ENCODE results near the gene PTGR2.
A peak's percentile ranks its signal among the peaks of the same experiment; 100 is the strongest.
"Not testable (repeated sequence)": the region's sequence is repeated elsewhere in the genome, so short reads cannot be mapped to it uniquely, and the experiment has no call there.

The PTGR2 gene

DNA sequence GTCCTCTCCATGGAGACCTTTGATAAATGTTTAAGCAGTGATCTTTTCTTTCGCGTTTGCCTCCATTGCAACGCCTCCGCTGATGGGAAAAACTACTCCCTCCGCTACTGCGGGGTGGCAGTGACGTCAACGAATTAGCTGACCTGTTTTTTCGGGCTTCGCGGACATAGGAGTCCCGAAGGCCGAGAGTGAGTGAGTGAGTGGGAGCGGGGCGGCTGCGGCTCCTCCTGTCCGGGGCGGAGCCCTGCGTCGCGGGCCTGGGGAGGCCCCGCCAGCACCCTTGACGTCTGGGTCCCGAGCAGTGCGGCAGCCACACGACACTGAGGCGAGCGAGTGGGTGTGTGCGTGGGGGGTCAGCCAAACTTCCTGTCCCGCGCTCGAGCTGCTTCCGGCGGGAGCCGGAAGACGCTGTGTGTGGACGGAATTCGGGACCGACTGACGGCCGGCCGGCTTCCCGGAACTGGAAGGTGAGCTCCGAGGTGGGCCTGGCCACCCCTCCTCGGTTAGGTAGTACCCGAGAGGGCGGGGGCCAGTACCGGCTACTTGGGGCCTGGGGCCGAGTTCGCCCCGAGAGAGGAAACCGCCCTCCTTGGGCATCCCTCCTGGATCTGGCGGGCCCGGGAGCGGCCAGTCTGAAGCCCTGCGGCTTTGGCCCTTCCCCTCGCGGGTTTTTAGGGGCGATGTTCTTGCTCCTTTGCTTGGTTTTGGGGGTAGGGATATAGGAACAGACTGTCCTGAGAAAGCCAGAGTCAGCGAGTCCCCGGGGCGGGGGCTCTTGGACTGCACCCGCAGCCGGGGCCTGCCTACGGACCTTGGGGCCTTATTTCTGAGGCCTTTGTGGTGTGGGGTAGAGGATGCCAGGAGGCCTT lies 35.1 kb downstream of the PTGR2 start, which contains the start of gene ZNF410:
Gene ZNF410, plus strand, starts transcription at position 411 of the 869 bp plus-strand sequence. CDS start 5,317 bp downstream, outside the sequence.
- peak; percentile 91 for DNase-seq (ENCODE audit: low read depth)

DNA sequence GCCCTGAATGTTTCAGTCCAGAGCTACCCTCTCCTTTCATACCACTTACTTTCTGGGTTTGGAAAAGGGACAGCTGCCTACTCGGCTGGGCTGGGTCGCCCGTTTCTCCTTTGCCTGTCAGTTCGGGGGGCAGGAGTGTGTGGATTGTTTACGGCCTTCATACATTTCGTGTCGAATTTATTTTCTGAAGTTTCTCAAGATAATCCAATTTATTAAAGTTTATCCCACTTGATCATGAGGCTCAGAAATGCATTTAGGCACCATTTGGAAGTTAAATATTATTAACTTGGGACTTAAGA lies 35.6 kb downstream of the PTGR2 start:
- no peak for DNase-seq (ENCODE audit: low read depth)

DNA sequence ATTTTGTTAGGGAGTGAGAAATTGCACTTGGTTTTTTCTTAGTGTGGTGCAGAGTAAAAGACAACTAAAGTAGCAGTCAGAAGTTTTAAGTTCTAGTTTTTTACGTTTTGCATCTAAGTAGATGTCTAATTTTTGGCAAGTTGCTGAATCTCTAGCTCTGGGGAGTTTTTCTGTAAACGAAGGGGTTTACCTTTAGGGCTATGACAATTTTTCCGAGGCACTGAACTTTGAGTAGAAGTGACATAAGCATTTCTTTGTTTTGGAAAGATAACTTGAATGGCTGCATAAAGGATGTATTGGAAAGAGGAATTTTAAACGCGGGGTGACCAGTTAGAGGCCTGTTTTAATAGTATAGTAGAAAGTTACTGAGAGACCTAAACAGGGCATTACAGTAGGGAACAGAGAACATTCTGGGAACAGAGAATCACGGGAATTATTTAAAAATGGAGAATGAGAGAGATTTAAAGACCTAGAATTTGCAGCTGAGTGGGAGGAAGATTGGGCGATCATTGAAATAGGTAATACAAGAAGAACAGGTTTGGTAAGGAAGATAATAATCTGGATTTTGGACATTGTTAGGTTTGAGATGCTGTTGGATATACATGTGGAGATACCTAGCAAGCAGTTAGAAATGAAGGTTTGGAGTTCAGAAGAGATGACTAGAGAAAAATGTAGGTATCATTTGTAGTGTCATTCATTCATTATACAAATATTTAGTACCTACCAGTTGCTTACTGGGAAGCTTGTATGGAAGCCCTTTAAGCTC lies 36.2 kb downstream of the PTGR2 start:
- DNase-seq (ENCODE audit: low read depth), result no peak

DNA sequence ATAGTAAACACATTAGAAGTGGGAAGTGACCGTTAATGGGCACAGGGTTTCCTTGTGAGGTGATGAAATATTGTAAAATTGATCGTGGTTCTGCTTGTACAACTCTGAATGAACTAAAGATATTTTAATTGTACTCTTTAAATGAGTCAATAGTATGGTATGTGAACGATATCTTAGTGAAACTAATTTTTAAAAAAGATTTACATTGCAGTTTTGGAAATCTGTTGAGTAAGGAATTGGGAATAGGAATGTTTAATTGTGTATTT lies 36.8 kb downstream of the PTGR2 start:
- no peak for DNase-seq (ENCODE audit: low read depth)

DNA sequence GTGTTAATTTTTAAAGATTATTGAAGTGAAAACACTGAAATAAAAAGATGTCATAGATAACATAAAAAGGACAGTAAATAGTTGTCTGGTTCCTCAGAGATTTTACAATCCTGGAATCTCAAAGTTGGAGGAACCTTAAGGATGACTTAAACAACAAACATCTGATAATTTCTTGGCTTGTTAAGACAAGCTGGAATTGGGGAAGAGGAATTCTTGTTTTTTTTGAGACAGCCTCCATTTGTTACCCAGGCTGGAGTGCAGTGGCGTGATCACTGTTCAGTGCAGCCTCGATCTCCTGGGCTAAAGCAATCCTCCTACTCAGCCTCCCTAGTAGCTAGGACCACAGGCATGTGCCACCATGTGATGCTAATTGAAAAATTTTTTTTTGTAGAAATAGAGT lies 37.3 kb downstream of the PTGR2 start:
- no peak for DNase-seq (ENCODE audit: low read depth)

DNA sequence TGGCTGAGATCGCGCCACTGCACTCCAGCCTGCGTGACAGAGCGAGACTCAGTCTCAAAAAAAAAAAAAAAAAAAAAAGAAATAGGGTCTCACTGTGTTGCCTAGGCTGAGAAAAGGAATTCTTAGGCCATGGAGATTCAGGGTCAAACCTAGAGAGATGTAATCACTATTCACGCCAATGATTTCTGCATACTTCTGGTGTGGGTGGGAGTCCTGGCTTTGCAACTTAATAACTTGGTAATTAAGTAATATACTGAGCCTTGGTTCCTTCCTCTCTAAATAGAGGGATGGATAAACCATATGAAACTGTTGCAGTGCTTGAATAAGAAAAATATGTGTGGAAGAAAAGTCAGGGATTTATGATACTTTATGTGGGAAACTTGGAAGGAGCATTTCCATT lies 37.7 kb downstream of the PTGR2 start:
- DNase-seq (ENCODE audit: low read depth), result no peak

DNA sequence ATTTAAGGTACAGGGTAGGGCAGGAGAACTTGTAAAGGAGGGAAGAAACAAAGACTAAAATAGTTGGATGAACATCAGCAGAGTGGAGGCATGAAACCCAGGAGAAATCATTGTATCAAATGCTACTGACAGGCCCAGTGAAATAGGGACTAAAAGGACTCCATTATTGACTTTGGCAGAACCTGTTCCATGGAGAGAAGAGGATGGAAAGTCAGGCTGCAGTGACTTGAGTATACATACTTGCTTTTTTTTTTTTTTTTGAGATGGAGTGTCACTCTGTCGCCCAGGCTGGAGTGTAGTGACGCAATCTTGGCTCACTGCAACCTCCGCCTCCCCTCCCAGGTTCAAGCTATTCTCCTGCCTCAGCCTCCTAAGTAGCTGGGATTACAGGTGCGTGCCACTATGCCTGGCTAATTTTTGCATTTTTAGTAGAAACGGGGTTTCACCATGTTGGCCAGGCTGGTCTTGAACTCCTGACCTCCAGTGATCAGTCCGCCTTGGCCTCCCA lies 42.6 kb downstream of the PTGR2 start:
- DNase-seq (ENCODE audit: low read depth), result not testable (repeated sequence)

DNA sequence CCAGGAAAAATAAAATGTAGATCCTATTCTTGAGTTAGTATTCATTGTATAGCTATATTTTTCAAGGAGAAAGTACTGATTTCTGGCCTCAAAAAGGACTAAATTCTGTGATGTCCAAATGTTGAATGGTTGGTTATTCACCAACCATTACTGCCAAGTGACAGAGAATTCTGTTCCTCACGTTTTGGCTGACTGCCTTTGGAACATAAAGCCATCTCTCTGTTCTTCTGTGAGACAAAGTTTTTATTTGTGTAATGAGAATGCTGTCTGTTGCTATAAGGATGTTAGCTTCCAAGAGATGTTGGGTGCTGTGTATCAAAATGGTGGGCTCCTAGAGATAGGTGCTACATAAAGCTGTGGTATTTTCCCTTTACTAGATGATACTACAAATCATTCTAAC lies 44.3 kb downstream of the PTGR2 start:
- DNase-seq (ENCODE audit: low read depth), result no peak

DNA sequence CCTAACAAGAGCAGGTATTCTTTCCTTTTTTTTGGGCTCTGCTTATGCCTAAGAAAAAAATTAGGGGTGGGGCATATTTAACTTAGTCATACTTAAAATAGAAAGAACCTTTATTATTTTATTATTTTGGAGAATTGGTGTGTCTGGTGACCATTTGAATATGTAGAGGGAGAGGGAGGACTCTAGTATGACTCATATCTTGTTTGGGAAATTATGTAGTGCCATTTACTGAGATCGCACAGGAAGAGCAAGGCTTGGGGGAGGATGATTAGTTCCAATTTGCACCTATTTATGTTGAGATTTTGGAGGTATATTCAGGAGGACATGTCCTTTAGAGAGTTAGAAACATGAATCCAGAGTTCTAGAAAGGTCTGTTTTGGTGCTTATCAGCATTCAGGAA lies 44.9 kb downstream of the PTGR2 start:
- no peak for DNase-seq (ENCODE audit: low read depth)

DNA sequence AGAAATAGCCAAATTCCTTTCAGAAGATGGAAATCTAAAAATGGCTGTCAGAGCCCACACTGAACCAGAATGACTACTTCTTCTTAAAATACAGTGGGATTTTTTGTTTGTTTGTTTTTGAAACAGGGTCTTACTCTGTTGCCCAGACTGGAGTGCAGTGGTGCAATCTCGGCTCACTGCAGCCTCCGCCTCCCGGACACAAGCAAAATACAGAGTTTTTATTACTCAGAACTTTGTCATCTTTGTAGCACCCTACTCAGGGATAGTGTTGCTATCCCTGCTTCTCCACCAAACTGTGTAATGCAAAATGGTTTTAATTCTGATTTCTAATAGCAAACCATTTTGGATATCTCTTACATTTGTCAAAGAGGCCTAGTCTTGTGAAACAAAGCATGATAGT lies 51.4 kb downstream of the PTGR2 start:
- no peak for DNase-seq (ENCODE audit: low read depth)

DNA sequence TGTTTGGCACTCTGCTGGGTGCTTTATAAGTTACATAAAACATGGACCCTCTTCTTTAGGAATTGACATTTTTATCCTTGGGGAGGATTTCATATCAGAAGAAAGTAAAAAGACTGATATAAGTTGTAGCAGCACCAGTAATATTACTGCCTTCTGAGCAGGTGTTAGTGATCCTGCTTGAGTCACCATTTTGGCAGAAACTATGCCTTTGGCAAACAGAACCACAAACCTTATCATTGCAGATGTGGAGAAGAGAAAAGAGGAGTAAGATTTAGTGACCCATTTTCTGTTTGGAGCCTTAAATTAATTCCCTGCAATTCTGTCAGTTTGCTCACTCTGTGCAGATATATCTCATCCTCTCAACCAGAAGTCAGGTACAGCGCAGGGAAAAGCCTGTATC lies 58.0 kb downstream of the PTGR2 start:
- no peak for DNase-seq (ENCODE audit: low read depth)

DNA sequence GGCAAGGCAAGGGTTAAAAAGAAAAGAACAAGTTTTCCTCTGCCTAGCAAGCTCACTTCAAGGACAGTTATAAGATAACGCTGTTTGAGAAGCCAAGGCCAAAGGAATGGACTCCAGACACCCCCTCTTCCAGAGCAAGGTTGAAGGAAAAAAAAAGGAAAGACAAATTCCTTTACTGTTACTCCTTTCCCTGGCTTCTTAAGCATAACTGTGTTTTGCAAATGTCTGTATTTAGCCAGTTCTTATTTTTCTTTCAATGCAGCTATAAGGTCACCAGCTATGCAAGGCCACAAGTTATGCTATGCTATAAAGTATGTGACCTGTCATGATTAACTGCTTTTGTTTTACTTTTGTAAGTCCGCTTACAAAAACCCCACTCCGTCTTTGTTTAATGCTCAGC lies 61.6 kb downstream of the PTGR2 start:
- no peak for DNase-seq (ENCODE audit: low read depth)

DNA sequence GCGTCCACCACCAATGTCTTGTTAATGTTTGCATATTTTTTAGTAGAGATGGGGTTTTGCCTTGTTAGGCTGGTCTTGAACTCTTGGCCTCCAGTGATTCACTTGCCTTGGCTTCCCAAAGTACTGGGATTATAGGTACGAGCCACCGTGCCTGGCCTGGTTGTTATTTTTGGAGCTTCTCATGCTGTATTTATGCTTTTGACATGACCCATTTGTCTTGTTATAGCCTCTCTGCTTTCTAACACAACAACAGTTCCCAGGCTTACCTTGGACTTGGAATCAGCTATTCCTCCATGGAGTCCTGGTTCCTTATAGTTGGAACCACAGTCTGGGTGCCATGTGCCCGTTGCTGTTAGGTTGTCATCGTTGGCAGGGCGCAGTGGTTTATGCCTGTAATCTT lies 64.7 kb downstream of the PTGR2 start:
- no peak for DNase-seq (ENCODE audit: low read depth)

DNA sequence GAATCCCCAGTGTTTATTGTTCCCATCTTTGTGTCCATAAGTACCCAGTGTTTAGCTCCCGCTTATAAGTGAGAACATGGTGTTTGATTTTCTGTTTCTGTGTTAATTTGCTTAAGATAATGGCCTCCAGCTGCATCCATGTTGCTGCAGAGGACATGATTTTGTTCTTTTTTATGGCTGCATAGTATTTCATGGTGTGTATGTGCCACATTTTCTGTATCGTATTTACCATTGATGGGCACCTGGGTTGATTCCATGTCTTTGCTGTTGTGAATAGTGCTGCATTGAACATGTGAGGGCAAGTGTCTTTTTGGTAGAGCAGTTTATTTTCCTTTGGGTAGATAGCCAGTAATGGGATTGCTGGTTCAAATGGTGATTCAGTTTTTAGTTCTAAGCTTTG lies 67.8 kb downstream of the PTGR2 start:
- not testable (repeated sequence) for DNase-seq (ENCODE audit: low read depth)

DNA sequence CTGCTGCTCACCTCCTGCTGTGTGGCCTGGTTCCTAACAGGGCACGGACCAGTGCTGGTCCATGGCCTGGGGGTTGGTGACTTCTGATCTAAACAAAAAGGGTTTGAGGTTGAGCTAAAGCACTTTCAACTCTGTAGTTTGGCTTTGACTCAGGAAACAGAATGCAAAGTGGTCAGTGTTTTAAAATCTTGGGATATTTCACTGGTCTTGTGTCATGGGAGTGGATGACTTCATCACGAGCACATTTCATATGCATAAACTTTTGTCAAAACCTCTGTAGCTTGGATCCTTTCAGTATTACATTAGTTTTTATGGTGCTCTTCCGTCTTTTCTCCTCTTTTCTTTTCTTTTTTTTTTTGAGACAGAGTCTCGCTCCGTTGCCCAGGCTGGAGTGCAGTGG lies 72.7 kb downstream of the PTGR2 start:
- DNase-seq (ENCODE audit: low read depth), result no peak

Measured in stimulated activated CD8-positive, alpha-beta memory T cell treated with anti-CD3 and anti-CD28 coated beads, Interleukin-4, amount 100 ng/mL, for 24 hours (primary cell).